ENCODE results near the gene SLC25A10.
A peak's percentile ranks its signal among the peaks of the same experiment; 100 is the strongest.

SLC25A10 gene

DNA sequence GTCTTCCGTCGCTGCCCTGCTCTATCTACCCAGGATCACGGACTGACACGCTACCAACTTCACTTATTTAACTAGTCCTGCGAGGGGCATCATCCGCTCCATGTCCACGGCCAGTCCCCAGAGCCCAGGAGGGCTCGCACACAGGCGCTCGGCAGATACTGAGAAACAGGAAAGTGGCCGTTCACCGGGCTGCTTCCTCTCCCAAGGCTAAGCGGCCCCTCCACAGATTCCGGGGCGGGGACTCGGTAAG is 46.1 kb upstream of the SLC25A10 start:
- H2AFZ ChIP-seq (ENCODE audit: low read length) = peak overlapping the region; percentile 86
- no peak for DNase-seq
- H3F3A ChIP-seq (ENCODE audit: insufficient read depth, low read length) = no peaks in the 10 kb centered on the region

DNA sequence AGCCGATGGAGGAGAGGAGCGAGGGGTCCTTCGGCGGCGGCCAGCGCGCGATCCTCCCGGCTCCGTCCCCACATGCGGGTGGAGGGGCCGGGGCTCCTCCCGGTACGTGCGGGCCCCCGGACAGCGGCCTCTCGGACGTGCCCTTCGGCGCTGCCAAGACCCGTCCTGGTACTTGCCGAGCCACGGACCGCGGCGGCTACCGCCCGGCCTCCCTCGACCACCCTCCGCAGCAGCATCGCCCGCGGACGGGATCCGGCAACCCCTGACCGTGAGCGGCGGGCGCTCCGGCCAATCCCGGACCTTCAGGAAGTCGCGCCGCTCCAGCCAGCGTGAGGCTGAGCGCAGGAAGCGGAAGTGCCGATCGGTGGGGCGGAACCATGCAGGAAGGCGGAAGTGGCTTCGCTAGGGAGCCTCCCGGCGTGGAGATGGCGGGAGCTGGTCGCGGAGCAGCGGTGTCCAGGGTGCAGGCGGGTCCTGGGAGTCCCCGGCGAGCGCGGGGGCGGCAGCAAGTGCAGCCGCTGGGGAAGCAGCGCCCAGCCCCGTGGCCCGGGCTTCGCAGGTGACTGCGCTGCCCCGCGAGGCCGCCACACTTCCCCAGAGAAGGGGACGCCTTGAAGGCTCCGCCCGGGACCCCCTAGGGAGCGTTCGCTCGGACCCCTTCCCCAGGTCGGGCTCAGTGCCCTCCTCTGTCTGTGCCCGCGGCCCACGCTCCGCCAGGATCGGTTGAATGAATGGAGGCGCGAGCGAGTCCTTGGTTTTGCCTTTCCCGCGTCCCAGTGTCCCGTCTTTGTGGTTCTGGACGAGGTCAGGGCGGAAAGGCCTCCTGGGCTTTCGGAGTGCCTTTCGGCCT is 45.5 kb upstream of the SLC25A10 start, which contains the start of the genes CCDC137 and OXLD1:
Gene CCDC137 (plus strand): TSS at position 396 of the 850 bp plus-strand sequence. CDS start 30 bp downstream, at position 426.
Gene OXLD1 (minus strand): TSS at position 264 of the 850 bp plus-strand sequence. CDS start 28 bp downstream, at position 236.
- H3K36me3 ChIP-seq (replicated peaks; ENCODE audit: insufficient read depth, low read length) = no peaks in the 10 kb centered on the region
- H3K79me2 ChIP-seq (ENCODE audit: low read length) = peaks cover 39% of the 10 kb centered on the region
- H3K4me3 ChIP-seq (ENCODE audit: low read length) = peak within 1 kb of the TSS; percentile 89

More for the DNA sequence above, 46.1 kb upstream of the SLC25A10 start:
- Histone ChIP-seq H3K4me1 (ENCODE audit: low read length) (peaks cover 5% of the 10 kb centered on the region; the same call in 1 of the 2 replicates), H3K4me3 (ENCODE audit: low read length) (peak overlapping the region; percentile 89), H3K79me2 (ENCODE audit: low read length) (peaks cover 39% of the 10 kb centered on the region), H3K9ac (ENCODE audit: low read length) (peak overlapping the region; percentile 97), H3K27me3 (replicated peaks; ENCODE audit: insufficient read depth, low read length) (no peaks in the 10 kb centered on the region), H3K36me3 (replicated peaks; ENCODE audit: insufficient read depth, low read length) (no peaks in the 10 kb centered on the region), H3K27ac (ENCODE audit: low read length) (no peak overlapping the region; the same call in 1 of the 2 replicates), H3K9me2 (replicated peaks; ENCODE audit: insufficient read depth, low read length) (no peaks in the 10 kb centered on the region), H3K9me3 (replicated peaks; ENCODE audit: insufficient read depth, low read length) (no peaks in the 10 kb centered on the region), H4K20me1 (ENCODE audit: insufficient read depth, low read length) (no peaks in the 10 kb centered on the region), H3K4me2 (ENCODE audit: low read depth, low read length) (peak overlapping the region; percentile 84)
- TF ChIP-seq EZH2phosphoT487 (IDR thresholded peaks at IDR 0.05; ENCODE audit: low read length) (no peak), EZH2 (optimal IDR thresholded peaks at IDR 0.05; ENCODE audit: low read depth, low read length) (no peak)
- TF ChIP-seq, protein P1, sequence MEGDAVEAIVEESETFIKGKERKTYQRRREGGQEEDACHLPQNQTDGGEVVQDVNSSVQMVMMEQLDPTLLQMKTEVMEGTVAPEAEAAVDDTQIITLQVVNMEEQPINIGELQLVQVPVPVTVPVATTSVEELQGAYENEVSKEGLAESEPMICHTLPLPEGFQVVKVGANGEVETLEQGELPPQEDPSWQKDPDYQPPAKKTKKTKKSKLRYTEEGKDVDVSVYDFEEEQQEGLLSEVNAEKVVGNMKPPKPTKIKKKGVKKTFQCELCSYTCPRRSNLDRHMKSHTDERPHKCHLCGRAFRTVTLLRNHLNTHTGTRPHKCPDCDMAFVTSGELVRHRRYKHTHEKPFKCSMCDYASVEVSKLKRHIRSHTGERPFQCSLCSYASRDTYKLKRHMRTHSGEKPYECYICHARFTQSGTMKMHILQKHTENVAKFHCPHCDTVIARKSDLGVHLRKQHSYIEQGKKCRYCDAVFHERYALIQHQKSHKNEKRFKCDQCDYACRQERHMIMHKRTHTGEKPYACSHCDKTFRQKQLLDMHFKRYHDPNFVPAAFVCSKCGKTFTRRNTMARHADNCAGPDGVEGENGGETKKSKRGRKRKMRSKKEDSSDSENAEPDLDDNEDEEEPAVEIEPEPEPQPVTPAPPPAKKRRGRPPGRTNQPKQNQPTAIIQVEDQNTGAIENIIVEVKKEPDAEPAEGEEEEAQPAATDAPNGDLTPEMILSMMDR (IDR thresholded peaks at IDR 0.05; ENCODE audit: low read length) = no peak

DNA sequence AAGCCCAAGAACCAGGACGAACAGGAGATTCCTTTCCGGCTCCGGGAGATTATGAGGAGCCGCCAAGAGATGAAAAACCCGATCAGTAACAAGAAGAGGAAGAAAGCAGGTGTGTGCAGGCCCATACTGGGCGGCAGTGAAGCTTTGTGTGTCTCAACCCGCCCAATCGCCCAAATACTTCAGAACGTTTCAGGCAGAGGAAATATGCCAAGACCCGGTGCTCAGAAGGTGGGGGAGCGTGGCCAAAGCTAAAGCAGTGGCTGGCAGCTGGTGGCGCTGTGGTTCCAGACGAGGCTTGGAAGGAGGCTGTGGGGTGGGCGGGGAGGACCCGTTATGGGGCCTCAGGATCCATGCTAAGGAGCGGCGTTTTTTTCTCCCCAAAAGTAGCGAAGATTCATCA is 44.3 kb upstream of the SLC25A10 start:
- no peak for DNase-seq
- no peak overlapping the region for H3K9ac ChIP-seq (ENCODE audit: low read length)
- H3F3A ChIP-seq (ENCODE audit: insufficient read depth, low read length) = 0 out of 2 replicates have a peak, but pooled peaks cover 1% of the 10 kb centered on the region
- no peaks in the 10 kb centered on the region for H3K27me3 ChIP-seq (replicated peaks; ENCODE audit: insufficient read depth, low read length)
- TF ChIP-seq, protein P1 (IDR thresholded peaks at IDR 0.05; ENCODE audit: low read length) = no peak
- no peak for TF ChIP-seq EZH2phosphoT487 (IDR thresholded peaks at IDR 0.05; ENCODE audit: low read length)
- TF ChIP-seq EZH2 (optimal IDR thresholded peaks at IDR 0.05; ENCODE audit: low read depth, low read length) = no peak
- no peaks in the 10 kb centered on the region for H3K9me2 ChIP-seq (replicated peaks; ENCODE audit: insufficient read depth, low read length)
- H3K4me3 ChIP-seq (ENCODE audit: low read length) = peak overlapping the region; percentile 13; the same call in 1 of the 2 replicates
- H3K36me3 ChIP-seq (replicated peaks; ENCODE audit: insufficient read depth, low read length) = no peaks in the 10 kb centered on the region
- no peaks in the 10 kb centered on the region for H4K20me1 ChIP-seq (ENCODE audit: insufficient read depth, low read length)
- H3K27ac ChIP-seq (ENCODE audit: low read length) = no peak overlapping the region
- peaks cover 39% of the 10 kb centered on the region for H3K79me2 ChIP-seq (ENCODE audit: low read length)
- H3K9me3 ChIP-seq (replicated peaks; ENCODE audit: insufficient read depth, low read length) = no peaks in the 10 kb centered on the region
- peak overlapping the region; percentile 64 for H3K4me2 ChIP-seq (ENCODE audit: low read depth, low read length)
- H3K4me1 ChIP-seq (ENCODE audit: low read length) = peaks cover 5% of the 10 kb centered on the region; the same call in 1 of the 2 replicates
- H2AFZ ChIP-seq (ENCODE audit: low read length) = no peak overlapping the region

More for the DNA sequence above, 45.5 kb upstream of the SLC25A10 start, which contains the start of the genes CCDC137 and OXLD1:
- TF ChIP-seq EZH2phosphoT487 (IDR thresholded peaks at IDR 0.05; ENCODE audit: low read length) (no peak), EZH2 (optimal IDR thresholded peaks at IDR 0.05; ENCODE audit: low read depth, low read length) (no peak)
- TF ChIP-seq, protein P1 (IDR thresholded peaks at IDR 0.05; ENCODE audit: low read length) = no peak
- H3K9ac ChIP-seq (ENCODE audit: low read length) = peak within 1 kb of the TSS; percentile 97
- H3K9me3 ChIP-seq (replicated peaks; ENCODE audit: insufficient read depth, low read length) = no peaks in the 10 kb centered on the region
- peaks cover 5% of the 10 kb centered on the region; the same call in 1 of the 2 replicates for H3K4me1 ChIP-seq (ENCODE audit: low read length)
- H3K27me3 ChIP-seq (replicated peaks; ENCODE audit: insufficient read depth, low read length) = no peaks in the 10 kb centered on the region
- no peaks in the 10 kb centered on the region for H3F3A ChIP-seq (ENCODE audit: insufficient read depth, low read length)
- peak; percentile 97 for DNase-seq
- H4K20me1 ChIP-seq (ENCODE audit: insufficient read depth, low read length) = no peaks in the 10 kb centered on the region
- peak within 1 kb of the TSS; percentile 98 for H3K4me2 ChIP-seq (ENCODE audit: low read depth, low read length)
- H3K27ac ChIP-seq (ENCODE audit: low read length) = peak within 1 kb of the TSS; percentile 51
- no peaks in the 10 kb centered on the region for H3K9me2 ChIP-seq (replicated peaks; ENCODE audit: insufficient read depth, low read length)
- H2AFZ ChIP-seq (ENCODE audit: low read length) = peak within 1 kb of the TSS; percentile 86

Measured in MM.1S (cell line).